GM11168 (cell line): ENCODE results near the gene AP2A1.

ENCODE experiments used
- in situ Hi-C: fragments of 300-500 bp; cut with MboI; formaldehyde crosslinking; loops from one replicate; pipeline ENCODE4 v1.12.0; 2022; ENCODE audit warnings: low sequenced_read_pairs; ENCODE audit not compliant: unreplicated experiment

AP2A1 gene

GRCh38 chr19:49764341-49764740, 2.5 kb upstream of the AP2A1 start:
- in situ Hi-C loops = no loop called here

- in situ Hi-C loops = no loop called here
Observed at GRCh38 chr19:49766007-49766929, 533 bp upstream of the AP2A1 start.

GRCh38 chr19:49767381-49767780, 580 bp downstream of the AP2A1 start:
- in situ Hi-C loops = no loop called here

- in situ Hi-C loops = no loop called here
Observed at GRCh38 chr19:49767967-49768581, 1.3 kb downstream of the AP2A1 start.

GRCh38 chr19:49770529-49770928, 3.7 kb downstream of the AP2A1 start:
- in situ Hi-C loops = no loop called here

- in situ Hi-C loops = no loop called here
Observed at GRCh38 chr19:49771674-49772139, 4.9 kb downstream of the AP2A1 start.

- in situ Hi-C loops = no loop called here
Observed at GRCh38 chr19:49772850-49773432, 6.1 kb downstream of the AP2A1 start.

GRCh38 chr19:49773663-49774350, 7.0 kb downstream of the AP2A1 start:
- in situ Hi-C loops = no loop called here

- in situ Hi-C loops = no loop called here
Observed at GRCh38 chr19:49774969-49775368, 8.2 kb downstream of the AP2A1 start.

GRCh38 chr19:49775742-49776370, 9.1 kb downstream of the AP2A1 start:
- in situ Hi-C loops = no loop called here

- in situ Hi-C loops = no loop called here
Observed at GRCh38 chr19:49776371-49776764, 9.6 kb downstream of the AP2A1 start.

GRCh38 chr19:49779731-49780555, 13.1 kb downstream of the AP2A1 start:
- in situ Hi-C loops = no loop called here

- in situ Hi-C loops = no loop called here
Observed at GRCh38 chr19:49780861-49781260, 14.1 kb downstream of the AP2A1 start.

GRCh38 chr19:49781394-49781793, 14.6 kb downstream of the AP2A1 start:
- in situ Hi-C loops = no loop called here

- in situ Hi-C loops = no loop called here
Observed at GRCh38 chr19:49782515-49782914, 15.7 kb downstream of the AP2A1 start.

- in situ Hi-C loops = no loop called here
Observed at GRCh38 chr19:49786376-49786820, 19.6 kb downstream of the AP2A1 start.

- in situ Hi-C loops = no loop called here
Observed at GRCh38 chr19:49787746-49788145, 20.9 kb downstream of the AP2A1 start.

GRCh38 chr19:49788857-49789256, 22.1 kb downstream of the AP2A1 start:
- in situ Hi-C loops = no loop called here

- in situ Hi-C loops = no loop called here
Observed at GRCh38 chr19:49790866-49791265, 24.1 kb downstream of the AP2A1 start.
